DOHH2 (cell line): Measurements from ENCODE around the gene BAIAP2.

Source experiments
- CTCF ChIP-seq: fragments of 200-600 bp; sonication (generic); IDR thresholded peaks from one replicate; pipeline ENCODE4 v1.5.1; 2014; ENCODE audit warnings: antibody characterized with exemption, mild to moderate bottlenecking, low read depth, low read length; ENCODE audit not compliant: poor library complexity, severe bottlenecking
- EZH2phosphoT487 ChIP-seq: fragments of 200-600 bp; sonication (generic); IDR thresholded peaks from 2 replicates; pipeline ENCODE4 v1.6.1; 2017; ENCODE audit warnings: borderline replicate concordance, mild to moderate bottlenecking, antibody characterized with exemption, low read length, moderate library complexity, mixed read lengths

GRCh38 chr17:81143200-81143527 lies 108.2 kb downstream of the BAIAP2 start:
- TF ChIP-seq CTCF (no peak), EZH2phosphoT487 (no peak)
